IPS-18a (cell line): Measurements from ENCODE around the gene TLDC2.
"Not testable (repeated sequence)": the region's sequence is repeated elsewhere in the genome, so short reads cannot be mapped to it uniquely, and the experiment has no call there.

Experiments used
- H3K27ac ChIP-seq: one replicate; pipeline ENCODE4 v1.5.1; 2013; ENCODE audit warnings: low read length
- H3K27me3 ChIP-seq: one replicate; pipeline ENCODE4 v1.6.1; 2013; ENCODE audit warnings: mild to moderate bottlenecking, low read length; ENCODE audit not compliant: control insufficient read depth, insufficient read depth
- H3K36me3 ChIP-seq: one replicate; pipeline ENCODE4 v1.6.1; 2013; ENCODE audit warnings: low read depth, low read length; ENCODE audit not compliant: control insufficient read depth
- H3K4me1 ChIP-seq: one replicate; pipeline ENCODE4 v1.6.1; 2013; ENCODE audit warnings: low read depth, low read length; ENCODE audit not compliant: control insufficient read depth
- H3K4me3 ChIP-seq: one replicate; pipeline ENCODE4 v1.5.1; 2013; ENCODE audit warnings: low read length
- H3K9ac ChIP-seq: one replicate; pipeline ENCODE4 v1.6.1; 2013; ENCODE audit warnings: mild to moderate bottlenecking, low read length, moderate library complexity
- H3K9me3 ChIP-seq: one replicate; pipeline ENCODE4 v1.6.1; 2013; ENCODE audit warnings: low read depth, low read length; ENCODE audit not compliant: control insufficient read depth

The TLDC2 gene

GRCh38 chr20:36875702-36876472 lies at the start of gene TLDC2:
TLDC2 (plus strand) TSS chr20:36876138; CDS start chr20:36876175, 37 bp downstream.
- H3K27ac ChIP-seq, result no peak within 1 kb of the TSS
- no peaks in the 10 kb centered on the region for H3K27me3 ChIP-seq
- H3K9me3 ChIP-seq, result no peaks in the 10 kb centered on the region
- no peaks in the 10 kb centered on the region for H3K36me3 ChIP-seq
- no peaks in the 10 kb centered on the region for H3K4me1 ChIP-seq
- no peak within 1 kb of the TSS for H3K9ac ChIP-seq
- H3K4me3 ChIP-seq, result no peak within 1 kb of the TSS

- H3K27me3 ChIP-seq, result no peaks in the 10 kb centered on the region
- no peaks in the 10 kb centered on the region for H3K9me3 ChIP-seq
- no peak overlapping the region for H3K27ac ChIP-seq
- no peak overlapping the region for H3K9ac ChIP-seq
- no peak overlapping the region for H3K4me3 ChIP-seq
- peaks cover 17% of the 10 kb centered on the region for H3K36me3 ChIP-seq
- no peaks in the 10 kb centered on the region for H3K4me1 ChIP-seq
Measured at GRCh38 chr20:36826554-36827244, 49.2 kb upstream of the TLDC2 start.

DNA sequence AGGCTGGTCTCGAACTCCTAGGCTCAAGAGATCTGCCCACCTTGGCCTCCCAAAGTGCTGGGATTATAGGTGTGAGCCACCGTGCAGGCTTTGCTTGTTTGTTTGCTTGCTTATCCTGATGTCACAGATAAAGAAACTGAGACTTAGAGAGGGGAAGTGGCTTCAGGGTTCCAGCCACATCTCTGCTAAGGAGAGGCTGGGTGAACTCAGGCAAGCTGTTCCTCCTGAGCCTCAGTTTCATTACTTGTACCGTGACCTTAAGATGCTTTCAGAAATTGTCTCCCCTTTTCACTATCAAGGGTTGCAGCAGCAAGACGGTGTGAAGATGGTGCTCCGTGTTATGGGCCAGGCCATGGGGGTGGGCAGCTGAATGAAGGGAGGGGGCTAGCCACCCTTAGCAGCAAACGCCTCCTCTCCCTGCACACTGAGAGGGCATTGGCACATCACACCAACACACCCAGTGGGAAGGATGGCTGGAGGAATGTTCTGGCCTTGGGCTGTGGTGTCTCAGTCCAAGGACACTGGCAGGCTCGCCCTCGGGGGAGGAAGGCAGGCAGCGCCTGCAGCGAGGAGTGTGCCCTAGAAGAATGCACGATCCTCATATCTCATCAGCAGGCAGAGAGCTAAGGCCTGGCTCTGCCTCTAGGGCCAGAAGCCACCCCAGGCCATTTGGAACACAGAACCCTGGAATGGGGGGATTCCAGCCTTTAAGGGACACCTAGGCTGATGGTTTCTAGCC lies 48.2 kb upstream of the TLDC2 start:
- Histone ChIP-seq H3K9me3 (no peaks in the 10 kb centered on the region), H3K4me1 (no peaks in the 10 kb centered on the region), H3K27me3 (no peaks in the 10 kb centered on the region), H3K36me3 (peaks cover 17% of the 10 kb centered on the region), H3K27ac (no peak overlapping the region), H3K4me3 (no peak overlapping the region), H3K9ac (no peak overlapping the region)

GRCh38 chr20:36830791-36831691 lies 44.9 kb upstream of the TLDC2 start:
- H3K27ac ChIP-seq, result no peak overlapping the region
- H3K36me3 ChIP-seq, result peaks cover 17% of the 10 kb centered on the region
- no peaks in the 10 kb centered on the region for H3K9me3 ChIP-seq
- no peak overlapping the region for H3K4me3 ChIP-seq
- peaks cover 5% of the 10 kb centered on the region for H3K4me1 ChIP-seq
- H3K27me3 ChIP-seq, result no peaks in the 10 kb centered on the region
- no peak overlapping the region for H3K9ac ChIP-seq

DNA sequence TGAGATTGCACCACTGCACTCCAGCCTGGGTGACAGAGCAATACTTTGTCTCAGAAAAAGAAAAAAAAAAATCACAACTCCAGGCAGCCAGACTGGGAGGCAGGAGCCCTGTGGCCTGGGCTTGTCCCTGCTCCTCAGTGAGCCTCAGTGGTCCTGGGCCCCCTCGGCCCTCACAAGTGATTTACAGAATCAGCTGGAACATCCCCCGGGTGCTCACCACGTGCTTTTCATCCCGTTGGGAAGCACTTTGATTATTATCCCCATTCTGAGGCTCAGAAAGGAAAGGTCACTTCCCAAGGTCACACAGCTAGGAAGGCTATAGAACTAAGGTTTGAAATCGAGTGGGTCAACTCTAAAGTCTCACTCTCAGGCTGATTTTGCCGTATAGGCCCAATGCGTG lies 43.1 kb upstream of the TLDC2 start:
- Histone ChIP-seq H3K9me3 (no peaks in the 10 kb centered on the region), H3K36me3 (peaks cover 13% of the 10 kb centered on the region), H3K27ac (peak overlapping the region; percentile 47), H3K4me3 (no peak overlapping the region), H3K4me1 (peaks cover 5% of the 10 kb centered on the region), H3K27me3 (no peaks in the 10 kb centered on the region), H3K9ac (no peak overlapping the region)

DNA sequence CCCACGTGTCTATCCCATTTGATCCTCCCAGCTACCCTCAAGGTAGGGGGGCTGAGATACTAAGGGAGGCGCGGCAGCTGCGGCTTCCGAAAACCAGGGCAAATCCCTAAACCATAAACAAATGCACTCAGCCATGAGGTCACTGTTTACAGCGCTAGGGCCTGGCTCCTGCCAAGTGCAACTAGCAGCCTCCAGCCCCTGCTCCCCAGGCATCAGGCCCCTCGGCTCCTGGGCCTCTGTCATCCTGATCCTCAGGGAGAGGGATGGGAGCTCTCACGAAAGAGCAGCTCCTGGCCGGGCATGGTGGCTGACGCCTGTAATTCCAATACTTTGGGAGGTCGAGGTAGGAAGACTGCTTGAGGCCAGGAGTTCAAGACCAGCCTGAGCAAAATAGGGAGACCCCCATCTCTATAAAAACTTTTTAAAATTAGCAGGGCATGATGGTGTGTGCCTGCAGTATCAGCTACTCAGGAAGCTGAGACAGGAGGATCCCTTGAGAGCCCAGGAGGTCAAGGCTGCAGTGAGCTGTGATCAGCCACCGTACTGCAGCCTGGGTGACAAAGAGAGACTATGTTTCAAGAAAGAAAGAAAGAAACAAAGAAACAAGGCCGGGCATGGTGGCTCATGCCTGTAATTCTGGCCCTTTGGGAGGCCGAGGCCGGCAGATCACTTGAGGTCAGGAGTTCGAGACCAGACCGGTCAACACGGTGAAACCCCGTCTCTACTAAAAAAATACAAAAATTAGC lies 42.5 kb upstream of the TLDC2 start:
- no peaks in the 10 kb centered on the region for H3K27me3 ChIP-seq
- H3K4me3 ChIP-seq, result no peak overlapping the region
- H3K36me3 ChIP-seq, result peaks cover 10% of the 10 kb centered on the region
- no peak overlapping the region for H3K9ac ChIP-seq
- H3K27ac ChIP-seq, result peak overlapping the region; percentile 47
- no peaks in the 10 kb centered on the region for H3K9me3 ChIP-seq
- peaks cover 5% of the 10 kb centered on the region for H3K4me1 ChIP-seq

DNA sequence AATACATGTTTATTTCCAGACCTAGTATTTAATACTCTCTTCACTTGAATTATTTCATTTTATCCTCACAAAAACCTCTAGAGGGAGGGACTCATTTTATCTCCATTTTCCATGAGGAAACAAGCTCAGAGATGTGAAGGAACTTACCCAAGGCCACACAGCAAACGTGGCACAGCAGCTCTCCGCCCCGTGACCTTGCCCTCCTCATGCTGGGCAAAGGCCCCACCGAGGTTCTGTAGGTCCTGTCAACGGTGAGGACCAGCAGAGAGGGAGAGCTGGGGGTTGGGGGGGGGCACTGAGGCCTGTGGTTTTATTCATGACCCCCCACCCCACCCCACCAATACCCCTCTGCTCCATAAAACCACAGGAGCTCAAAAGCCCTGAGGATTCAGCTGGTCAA lies 40.9 kb upstream of the TLDC2 start:
- Histone ChIP-seq H3K4me1 (peaks cover 5% of the 10 kb centered on the region), H3K4me3 (peak overlapping the region; percentile 14), H3K27ac (peak overlapping the region; percentile 67), H3K9ac (no peak overlapping the region), H3K27me3 (no peaks in the 10 kb centered on the region), H3K9me3 (no peaks in the 10 kb centered on the region), H3K36me3 (peaks cover 3% of the 10 kb centered on the region)

- H3K4me3 ChIP-seq, result peak overlapping the region; percentile 37
- no peaks in the 10 kb centered on the region for H3K27me3 ChIP-seq
- peaks cover 3% of the 10 kb centered on the region for H3K36me3 ChIP-seq
- H3K9me3 ChIP-seq, result no peaks in the 10 kb centered on the region
- peak overlapping the region; percentile 67 for H3K27ac ChIP-seq
- no peak overlapping the region for H3K9ac ChIP-seq
- H3K4me1 ChIP-seq, result peaks cover 5% of the 10 kb centered on the region
Measured at GRCh38 chr20:36835453-36836198, 40.3 kb upstream of the TLDC2 start.

DNA sequence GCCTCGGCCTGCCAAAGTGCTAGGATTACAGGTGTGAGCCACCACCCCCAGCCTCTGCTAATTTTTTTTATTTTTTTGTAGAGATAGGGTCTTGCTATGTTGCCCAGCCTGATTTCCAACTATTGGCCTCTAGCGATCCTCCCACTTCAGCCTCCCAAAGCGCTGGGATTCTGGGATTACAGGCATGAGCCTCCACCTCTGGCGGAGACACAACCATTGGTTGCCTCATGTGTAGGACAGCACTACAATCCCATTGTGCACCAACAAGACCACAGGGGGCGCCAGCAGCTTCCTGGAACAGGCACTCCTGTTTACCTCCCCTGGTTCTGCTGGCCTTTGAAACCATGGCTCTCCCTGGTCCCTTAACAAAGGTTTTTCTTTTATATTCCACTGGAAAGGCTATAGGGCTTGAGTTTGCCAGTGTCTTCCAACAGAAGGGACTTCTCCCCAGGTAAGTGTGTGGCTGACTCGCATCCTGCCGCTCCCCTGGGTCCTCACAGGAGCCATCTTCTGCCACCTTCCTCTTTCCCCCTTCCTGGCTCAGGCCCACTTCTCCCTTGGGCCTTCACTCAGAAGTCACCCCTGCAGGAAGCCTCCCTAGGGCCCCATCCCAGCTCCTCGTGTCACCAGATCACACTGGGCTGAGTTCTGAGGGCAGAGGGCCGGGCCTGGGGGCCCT lies 39.2 kb upstream of the TLDC2 start:
- Histone ChIP-seq H3K9ac (no peak overlapping the region), H3K4me3 (no peak overlapping the region), H3K36me3 (peaks cover 3% of the 10 kb centered on the region), H3K27me3 (no peaks in the 10 kb centered on the region), H3K27ac (no peak overlapping the region), H3K9me3 (no peaks in the 10 kb centered on the region), H3K4me1 (peaks cover 5% of the 10 kb centered on the region)

DNA sequence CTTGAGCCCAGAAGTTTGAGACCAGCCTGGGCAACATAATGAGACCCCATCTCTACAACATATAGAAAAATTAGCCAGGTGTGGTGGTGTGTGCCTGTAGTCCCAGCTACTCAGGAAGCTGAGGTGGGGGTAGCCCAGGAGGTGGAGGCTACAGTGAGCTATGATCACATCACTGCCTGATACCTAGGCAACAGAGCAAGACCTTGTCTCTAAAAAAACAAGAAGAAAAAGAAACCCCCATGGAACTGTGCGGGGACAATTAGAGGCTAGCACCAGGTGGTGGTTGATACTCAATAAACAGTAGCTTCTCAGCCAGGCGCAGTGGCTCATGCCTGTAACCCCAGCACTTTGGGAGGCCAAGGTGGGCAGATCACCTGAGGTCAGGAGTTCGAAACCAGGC lies 37.6 kb upstream of the TLDC2 start:
- not testable (repeated sequence) for H3K27ac ChIP-seq, H3K36me3 ChIP-seq

More for the DNA sequence above, 37.6 kb upstream of the TLDC2 start:
- H3K9ac ChIP-seq, H3K4me1 ChIP-seq, H3K9me3 ChIP-seq, H3K27me3 ChIP-seq, H3K4me3 ChIP-seq: not testable (repeated sequence)
